Activated CD8-positive, alpha-beta memory T cell treated with anti-CD3 and anti-CD28 coated beads, Interleukin-2, amount 50 U/mL, for 1 hour (primary cell): ENCODE measurements around the gene CSF1R.

Experiments
- DNase-seq: peaks from one replicate; pipeline ENCODE4 v3.0.0-alpha.2; 2020; ENCODE audit errors: extremely low read depth

Gene CSF1R

DNA sequence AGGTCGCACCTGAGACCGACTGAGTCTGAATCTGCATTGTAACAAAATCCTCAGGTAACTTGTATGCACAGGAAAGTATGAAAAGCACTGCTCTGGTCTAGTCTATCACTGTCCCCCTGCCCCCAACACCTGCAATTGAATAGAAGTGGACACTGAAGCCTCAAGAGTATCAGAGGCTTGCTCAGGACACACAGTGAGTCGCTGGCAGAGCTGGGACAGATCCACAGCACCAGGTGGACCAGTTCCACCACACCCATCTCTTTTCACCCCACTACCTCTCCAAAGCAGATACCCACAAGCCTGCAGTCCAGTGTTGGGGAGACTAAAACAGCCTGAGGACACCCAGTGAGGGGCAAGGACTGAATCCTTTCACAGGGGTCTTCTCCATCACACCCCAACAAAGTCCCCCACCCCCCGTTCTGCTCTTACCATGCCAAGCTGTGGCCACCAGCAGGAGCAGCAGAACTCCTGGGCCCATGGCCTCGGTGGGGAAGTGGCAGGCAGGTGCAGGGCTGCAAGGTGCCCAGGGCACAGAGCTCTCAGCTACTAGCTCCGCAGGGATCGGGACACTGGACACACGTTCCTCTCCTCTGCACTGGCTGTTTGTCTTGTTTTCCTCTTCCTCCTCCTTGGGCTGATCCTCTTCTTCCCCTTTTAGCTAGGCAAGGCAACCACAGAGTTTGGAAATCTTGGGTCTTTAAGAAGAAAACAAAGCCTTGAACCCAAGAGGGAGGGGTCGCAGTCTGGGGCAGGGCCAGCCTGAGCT lies at the start of gene CSF1R:
Gene CSF1R (minus strand): TSS at position 605 of the 766 bp plus-strand sequence. CDS start 127 bp downstream, at position 478.
- DNase-seq, result no peak

DNA sequence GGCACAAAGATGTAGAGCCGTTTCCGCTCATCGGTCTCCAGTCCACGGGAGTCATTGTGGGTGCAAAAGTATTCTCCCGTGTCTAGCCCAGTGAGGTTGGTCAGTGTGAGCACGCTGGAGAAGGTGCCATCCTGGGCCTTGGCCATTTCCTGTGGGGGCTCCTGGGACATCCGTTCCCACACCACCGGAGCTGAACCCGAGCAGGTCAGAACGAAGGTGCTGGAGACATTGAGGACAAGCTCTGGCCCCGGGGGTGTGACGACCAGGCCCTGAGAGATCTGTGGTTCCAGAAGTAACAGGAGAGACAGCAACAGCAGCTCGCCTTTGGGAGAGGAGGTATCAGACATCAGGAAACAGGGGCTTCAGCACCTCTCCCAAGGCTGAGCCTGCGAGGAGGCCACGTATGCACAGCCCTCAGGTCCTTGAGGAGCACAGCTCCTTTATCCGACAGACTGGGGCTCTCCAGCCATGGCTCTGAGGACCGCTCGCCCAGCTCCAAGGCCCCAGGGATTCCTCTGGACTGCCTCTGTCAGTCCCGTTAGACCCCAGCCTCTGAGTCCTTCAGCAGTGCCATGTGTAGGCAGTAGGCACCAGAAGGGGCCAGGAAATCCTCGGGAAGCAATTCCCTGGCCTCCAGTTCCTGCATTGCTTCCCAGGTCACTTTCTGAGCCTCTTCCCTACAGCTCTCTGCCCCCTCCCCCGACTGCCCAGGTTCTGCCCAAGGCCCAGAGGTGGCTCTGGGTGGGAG lies 49.4 kb upstream of the CSF1R start:
- no peak for DNase-seq

DNA sequence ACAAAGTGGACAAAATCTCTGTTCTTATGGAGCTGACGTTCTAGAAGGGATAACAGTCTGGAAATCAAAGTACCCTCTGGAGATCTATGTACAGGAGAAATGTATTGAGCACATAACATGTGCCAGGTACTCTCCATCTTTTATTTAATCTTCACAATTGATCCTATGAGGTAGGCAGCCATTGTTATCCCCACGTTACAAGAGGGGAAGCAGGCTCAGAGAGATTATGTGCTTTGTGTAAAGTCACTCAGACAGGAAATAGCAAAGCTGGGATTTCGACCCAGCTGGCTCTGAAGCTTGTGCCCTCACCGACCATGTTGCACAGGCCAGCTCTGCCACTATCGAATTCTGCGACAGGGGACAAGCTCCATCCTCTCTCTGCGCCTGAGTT lies 47.8 kb upstream of the CSF1R start:
- no peak for DNase-seq

DNA sequence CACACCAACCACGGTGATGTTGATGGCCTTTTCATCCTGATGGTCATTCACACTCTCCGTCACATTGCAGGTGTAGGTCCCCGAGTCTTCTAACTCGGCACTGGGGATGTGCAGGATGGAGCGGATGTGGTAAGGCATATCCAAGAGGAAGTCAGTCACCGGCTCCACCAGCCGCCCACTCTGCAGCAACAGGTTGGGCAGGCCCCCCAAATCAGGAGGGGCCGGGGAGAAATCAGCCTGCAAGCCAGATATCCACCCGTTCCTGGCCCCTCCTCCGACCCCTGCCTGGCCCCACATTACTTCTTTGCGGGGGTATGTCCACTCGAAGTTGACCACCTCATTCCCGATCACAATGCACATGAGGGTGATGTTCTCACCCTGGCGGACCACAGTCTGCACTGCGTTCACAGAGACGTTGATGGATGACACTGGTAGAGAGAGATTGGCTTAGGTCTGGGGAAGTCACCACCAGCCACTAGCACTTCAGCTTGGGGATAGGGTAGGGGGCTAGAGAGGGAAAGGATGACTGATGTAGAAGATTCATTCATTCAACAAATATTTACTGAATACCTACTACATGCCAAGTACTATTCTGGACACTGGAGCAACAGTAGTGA lies 47.3 kb upstream of the CSF1R start:
- DNase-seq, result no peak

DNA sequence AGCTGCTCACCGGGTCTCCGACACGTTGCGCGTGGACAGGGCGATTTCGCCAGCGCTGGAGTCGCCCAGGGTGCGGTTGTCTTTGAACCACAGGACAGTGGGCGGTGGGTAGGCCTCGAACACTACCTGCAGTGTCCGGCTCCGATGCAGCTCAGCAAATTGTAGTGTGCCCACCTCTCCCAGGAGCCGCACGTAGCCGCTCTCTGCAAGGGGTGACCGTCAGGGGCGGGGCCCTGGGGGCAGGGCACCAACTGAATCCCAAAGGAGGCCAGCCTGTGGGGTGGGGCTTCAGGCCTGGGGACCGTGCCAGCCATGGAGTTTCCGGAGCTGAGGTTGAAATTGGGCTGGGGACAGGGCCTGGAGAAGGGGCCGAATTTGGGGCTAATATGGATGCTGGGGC lies 46.4 kb upstream of the CSF1R start:
- DNase-seq, result no peak

- no peak for DNase-seq
Measured at GRCh38 chr5:150131978-150132694, 45.8 kb upstream of the CSF1R start.

DNA sequence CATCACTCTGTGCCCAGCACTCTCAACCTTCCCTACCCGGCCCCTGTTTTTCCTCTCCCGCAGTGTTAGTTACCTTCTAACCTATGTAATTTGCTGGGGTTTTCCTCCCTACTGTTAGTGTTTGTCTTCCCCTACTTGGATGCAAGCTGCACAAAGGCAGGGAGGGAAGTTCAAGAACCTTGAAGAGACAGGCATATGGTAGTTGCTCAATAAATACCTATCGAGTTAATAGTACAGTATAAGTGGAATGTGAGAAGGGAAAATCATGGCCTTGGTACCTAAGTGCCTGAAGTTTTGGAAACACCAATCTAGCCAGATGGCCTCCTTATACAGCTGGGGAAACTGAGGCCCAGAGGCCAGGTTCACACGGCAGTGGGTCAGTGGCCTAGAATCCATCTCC lies 45.1 kb upstream of the CSF1R start:
- DNase-seq, result no peak

GRCh38 chr5:150130493-150130922 lies 44.2 kb upstream of the CSF1R start:
- no peak for DNase-seq

GRCh38 chr5:150129813-150130492 lies 43.6 kb upstream of the CSF1R start:
- DNase-seq, result no peak

- DNase-seq, result no peak
Measured at GRCh38 chr5:150129454-150129812, 43.1 kb upstream of the CSF1R start.

- DNase-seq, result no peak
Measured at GRCh38 chr5:150126921-150127265, 40.5 kb upstream of the CSF1R start.

- no peak for DNase-seq
Measured at GRCh38 chr5:150126199-150126920, 40.0 kb upstream of the CSF1R start.

DNA sequence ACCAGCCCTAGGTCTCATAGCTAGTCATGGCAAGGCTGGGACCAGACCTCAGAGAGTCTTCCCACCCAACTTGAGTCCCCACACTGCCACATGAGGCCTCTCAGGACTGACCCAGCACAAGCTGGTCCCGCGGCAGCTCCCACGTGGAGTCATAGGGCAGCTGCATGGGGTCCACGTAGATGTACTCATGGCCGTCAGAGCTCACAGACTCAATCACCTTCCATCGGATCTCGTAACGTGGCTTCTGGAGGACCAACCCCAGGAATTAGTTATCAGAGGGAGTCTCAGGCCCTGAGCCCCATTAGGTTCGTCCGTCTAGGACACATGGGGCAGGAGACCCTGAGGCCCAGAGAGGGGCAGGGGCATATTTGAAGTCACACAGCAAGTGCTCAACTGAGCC lies 39.0 kb upstream of the CSF1R start:
- no peak for DNase-seq

- no peak for DNase-seq
Measured at GRCh38 chr5:150124596-150124995, 38.2 kb upstream of the CSF1R start.

DNA sequence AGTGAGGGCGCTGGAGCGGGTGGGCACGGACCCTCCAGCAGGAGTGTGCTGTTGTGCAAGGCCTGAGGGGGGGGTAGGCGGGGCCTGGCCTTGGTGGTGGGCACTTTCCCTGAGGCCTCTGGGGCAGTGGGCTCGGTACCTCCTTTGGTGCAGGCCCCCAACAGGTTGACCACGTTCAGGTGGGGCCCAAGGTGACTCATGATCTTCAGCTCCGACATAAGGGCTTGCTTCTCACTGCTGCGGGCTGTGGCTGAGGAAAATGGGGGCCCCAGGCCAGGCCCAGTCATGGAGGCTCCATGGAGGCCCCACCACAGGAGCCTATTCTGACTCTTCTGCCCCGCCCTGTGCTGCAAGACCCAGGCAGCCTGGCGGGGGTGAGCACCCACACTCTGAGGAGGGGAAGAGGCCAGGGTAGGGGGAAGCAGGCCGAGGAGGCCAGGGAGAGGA lies 37.8 kb upstream of the CSF1R start:
- no peak for DNase-seq

DNA sequence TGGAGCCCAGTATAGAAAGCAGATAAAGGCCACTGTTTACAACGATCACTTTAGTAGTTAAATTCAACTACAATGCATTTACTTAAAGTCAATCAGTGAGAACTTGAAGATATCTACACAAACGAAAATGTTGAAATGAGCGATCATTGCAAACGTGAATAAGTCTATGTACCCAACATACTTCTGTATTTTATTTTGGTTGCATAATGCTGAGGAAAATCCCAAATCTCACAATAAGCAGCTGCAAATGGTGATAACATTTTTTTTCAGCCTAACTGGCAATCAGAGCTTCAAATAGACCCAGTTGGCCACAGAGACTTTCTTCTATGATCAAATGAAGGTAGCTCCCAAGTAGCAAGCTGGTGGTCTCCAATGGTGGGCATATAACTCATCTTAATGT lies 37.2 kb upstream of the CSF1R start:
- no peak for DNase-seq

GRCh38 chr5:150122536-150123481 lies 36.5 kb upstream of the CSF1R start:
- no peak for DNase-seq

DNA sequence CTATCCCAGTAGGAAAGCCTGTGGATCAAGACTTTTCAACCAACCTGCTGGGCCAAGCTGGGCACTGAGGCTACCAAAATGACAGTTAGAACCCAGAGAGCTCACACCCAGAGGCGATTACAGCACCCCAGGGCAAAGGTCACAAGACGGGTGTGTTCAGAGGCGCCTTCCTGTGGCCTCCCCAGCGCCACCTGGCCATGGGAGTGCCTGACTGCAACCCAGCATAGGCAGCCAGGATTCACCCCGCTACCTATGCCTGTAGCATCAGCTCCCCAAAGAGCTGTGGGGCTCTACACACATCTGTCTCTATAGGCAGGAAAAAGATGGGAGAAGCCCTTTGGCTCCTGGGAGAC lies 35.8 kb upstream of the CSF1R start:
- DNase-seq, result no peak

DNA sequence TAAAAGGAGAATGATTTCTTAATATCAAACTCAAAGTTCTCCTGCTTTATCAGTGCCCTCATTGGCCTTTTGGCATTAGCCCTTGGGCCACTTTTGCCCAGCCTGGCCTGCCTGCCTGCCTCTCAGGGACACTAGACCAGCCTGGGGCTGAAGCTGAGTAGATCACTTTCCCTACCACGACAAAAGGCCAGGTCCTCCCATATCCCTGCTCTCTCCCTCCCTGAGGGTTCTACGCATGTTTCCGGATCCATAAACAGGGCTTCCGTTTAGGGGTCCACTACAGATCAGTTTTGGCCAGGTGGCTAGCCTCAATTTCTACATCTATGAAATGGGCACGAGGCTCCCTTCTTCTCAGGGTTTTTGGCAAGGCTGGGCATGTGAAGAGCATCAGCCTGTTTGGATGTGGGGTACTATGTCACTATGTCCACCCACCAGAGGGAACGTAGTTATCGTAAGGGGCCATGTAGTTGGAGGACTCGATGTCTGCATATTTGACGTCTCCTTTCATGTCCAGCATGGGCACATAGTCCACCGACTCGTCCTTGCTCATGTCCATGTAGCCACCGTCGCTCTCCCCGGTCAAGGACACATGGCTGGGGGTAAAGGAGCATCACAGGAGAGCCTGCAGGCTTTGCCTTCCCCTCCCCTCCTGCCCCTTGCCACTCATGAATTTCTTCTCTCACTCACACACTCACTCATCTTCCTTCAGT lies 35.2 kb upstream of the CSF1R start:
- DNase-seq, result no peak
